Stimulated activated memory B cell treated with anti-CD40 and anti-IgM and Interleukin-4, amounts not matched to agents 10 μg/mL and 1 μg/mL and 100 μg/mL, for 72 hours (primary cell): Measurements from ENCODE around the gene DBN1.
A peak's percentile ranks its signal among the peaks of the same experiment; 100 is the strongest.

Experiments used
- ATAC-seq: fragments of 150-1000 bp; cut with Tn5 transposase; 2 replicates; pipeline ENCODE4 v1.10.0; 2021
- H3K27ac Mint-ChIP-seq: one replicate; pipeline ENCODE4 v1.8.0; 2022; ENCODE audit warnings: mild to moderate bottlenecking, mixed read lengths
- H3K27me3 Mint-ChIP-seq: one replicate; pipeline ENCODE4 v1.8.0; 2022; ENCODE audit warnings: mixed read lengths
- H3K36me3 Mint-ChIP-seq: one replicate; pipeline ENCODE4 v1.8.0; 2022; ENCODE audit warnings: mixed read lengths
- H3K4me1 Mint-ChIP-seq: one replicate; pipeline ENCODE4 v1.8.0; 2022; ENCODE audit warnings: mixed read lengths
- H3K4me3 Mint-ChIP-seq: one replicate; pipeline ENCODE4 v1.8.0; 2022; ENCODE audit warnings: mild to moderate bottlenecking, moderate library complexity, mixed read lengths
- H3K9me3 Mint-ChIP-seq: one replicate; pipeline ENCODE4 v1.8.0; 2022; ENCODE audit warnings: mixed read lengths

The DBN1 gene

DNA sequence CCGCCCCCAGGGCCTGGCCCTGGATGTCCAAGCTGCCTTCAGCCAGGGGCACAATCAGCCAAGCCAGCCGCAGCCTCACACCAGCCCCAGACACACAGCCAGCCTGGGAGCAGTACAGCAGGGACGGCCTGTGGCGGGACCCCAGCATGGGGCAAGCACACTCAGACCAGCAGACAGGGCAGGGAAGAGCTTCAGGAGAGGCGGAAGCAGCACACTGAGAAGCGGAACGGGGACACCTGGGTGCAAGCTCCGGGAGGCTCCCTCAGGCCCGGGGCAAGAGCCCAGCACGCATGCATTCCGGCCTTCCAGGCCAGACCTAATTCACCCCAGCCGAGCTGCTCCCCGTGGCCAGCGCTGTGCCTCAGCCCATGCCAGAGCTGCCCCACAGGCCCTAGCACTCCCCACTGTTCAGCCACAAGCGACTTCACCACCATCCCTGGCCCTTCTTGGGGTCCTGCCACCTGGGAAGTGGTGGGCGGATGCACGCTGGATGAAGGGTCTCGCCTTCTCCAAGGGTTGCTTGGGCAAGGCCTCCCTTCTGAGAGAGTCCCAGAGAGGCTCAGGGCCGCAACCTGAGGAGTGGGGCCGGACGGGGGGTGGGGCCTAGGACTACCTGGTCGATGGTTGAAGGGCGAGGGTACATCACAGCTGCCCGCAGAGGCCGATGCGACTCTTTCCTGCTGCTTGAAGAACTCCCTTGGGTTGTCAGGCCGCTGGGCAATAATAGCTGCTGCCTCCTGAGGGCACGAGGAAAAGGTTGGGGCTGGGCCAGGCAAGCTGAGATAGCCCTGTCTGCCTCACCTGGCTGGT, 13.4 kb downstream of the DBN1 start:
- H3K27me3 Mint-ChIP-seq, result peaks cover 9% of the 10 kb centered on the region
- H3K9me3 Mint-ChIP-seq, result no peaks in the 10 kb centered on the region
- H3K36me3 Mint-ChIP-seq, result no peaks in the 10 kb centered on the region
- H3K27ac Mint-ChIP-seq, result no peak overlapping the region
- ATAC-seq, result no peak
- no peak overlapping the region for H3K4me3 Mint-ChIP-seq
- peaks cover 24% of the 10 kb centered on the region for H3K4me1 Mint-ChIP-seq

- H3K36me3 Mint-ChIP-seq, result no peaks in the 10 kb centered on the region
- no peaks in the 10 kb centered on the region for H3K9me3 Mint-ChIP-seq
- no peak overlapping the region for H3K4me3 Mint-ChIP-seq
- no peak overlapping the region for H3K27ac Mint-ChIP-seq
- H3K4me1 Mint-ChIP-seq, result peaks cover 24% of the 10 kb centered on the region
- ATAC-seq, result no peak
- peaks cover 9% of the 10 kb centered on the region for H3K27me3 Mint-ChIP-seq
Observed at GRCh38 chr5:177459357-177459756, 14.1 kb downstream of the DBN1 start.

DNA sequence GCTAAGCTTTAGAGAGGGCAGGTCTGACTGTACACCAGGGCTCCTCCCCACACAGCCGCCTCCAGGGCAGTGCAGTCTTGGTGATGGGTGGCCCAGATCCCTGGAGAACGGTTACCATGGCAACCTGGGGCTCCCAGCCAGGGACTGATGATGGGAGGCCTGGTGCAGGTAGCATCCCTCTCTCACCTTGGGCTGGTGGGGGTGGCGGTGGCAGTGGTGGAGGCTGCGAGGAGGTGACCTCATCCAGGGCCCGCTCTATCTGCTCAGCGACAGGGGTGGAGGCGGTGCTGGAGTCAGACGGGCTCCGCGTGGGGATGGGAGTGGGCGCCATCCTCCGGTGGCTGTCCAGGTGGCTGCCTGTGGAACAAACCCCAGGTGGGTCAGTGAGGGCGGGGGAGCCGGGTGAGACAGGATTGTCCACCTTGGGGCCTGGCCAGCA, 14.5 kb downstream of the DBN1 start:
- Mint-ChIP-seq H3K4me1 (peaks cover 27% of the 10 kb centered on the region), H3K27me3 (peaks cover 9% of the 10 kb centered on the region), H3K4me3 (no peak overlapping the region), H3K9me3 (no peaks in the 10 kb centered on the region), H3K27ac (no peak overlapping the region), H3K36me3 (no peaks in the 10 kb centered on the region)
- no peak for ATAC-seq

- peaks cover 9% of the 10 kb centered on the region for H3K27me3 Mint-ChIP-seq
- H3K9me3 Mint-ChIP-seq, result no peaks in the 10 kb centered on the region
- ATAC-seq, result no peak
- H3K4me1 Mint-ChIP-seq, result peaks cover 36% of the 10 kb centered on the region
- no peaks in the 10 kb centered on the region for H3K36me3 Mint-ChIP-seq
- no peak overlapping the region for H3K27ac Mint-ChIP-seq
- H3K4me3 Mint-ChIP-seq, result no peak overlapping the region
Observed at GRCh38 chr5:177457852-177458681, 15.4 kb downstream of the DBN1 start.

DNA sequence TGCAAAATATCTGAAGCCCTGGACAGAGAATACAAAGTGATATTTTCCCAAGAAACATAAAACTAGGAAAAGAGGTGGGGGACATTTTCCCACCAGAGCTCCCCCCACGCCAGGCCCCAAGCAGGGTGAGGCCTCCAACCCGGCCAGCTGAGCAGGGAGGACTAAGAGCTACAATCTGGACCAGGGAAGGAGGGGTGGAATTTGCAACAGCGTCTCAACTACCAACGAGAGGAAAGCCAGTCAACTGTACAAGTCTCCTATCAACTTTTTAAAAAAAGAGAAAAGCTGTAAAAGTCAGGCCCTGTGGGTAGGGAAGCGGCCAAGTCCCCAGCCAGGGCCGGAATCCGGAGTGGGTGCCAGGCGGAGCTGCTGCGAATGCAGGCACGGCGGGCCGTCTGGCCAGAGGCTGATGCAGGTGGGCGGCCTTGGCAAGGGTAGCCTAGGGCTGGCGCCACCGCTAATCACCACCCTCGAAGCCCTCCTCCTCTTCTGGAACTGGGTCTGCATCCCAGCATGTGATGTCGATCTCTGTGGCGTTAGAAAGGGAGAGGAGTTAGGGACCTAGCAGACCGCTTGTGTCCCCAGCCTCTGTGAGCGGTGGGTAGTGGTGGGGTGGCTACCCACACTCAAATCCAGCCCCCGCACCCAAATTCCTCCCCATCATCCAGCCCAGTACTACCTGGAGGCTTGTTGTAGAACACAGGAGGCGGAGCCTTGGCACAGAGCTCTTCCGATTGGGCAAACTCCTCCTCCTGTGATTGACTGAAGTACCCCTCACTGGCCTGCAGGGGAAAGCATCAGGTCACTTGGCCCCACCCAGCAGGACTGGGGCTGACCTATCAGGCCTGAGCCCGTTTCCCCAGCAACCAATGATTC, 16.2 kb downstream of the DBN1 start:
- peaks cover 9% of the 10 kb centered on the region for H3K27me3 Mint-ChIP-seq
- peak; percentile 15 for ATAC-seq
- no peaks in the 10 kb centered on the region for H3K36me3 Mint-ChIP-seq
- peak overlapping the region; percentile 73 for H3K27ac Mint-ChIP-seq
- peaks cover 37% of the 10 kb centered on the region for H3K4me1 Mint-ChIP-seq
- no peaks in the 10 kb centered on the region for H3K9me3 Mint-ChIP-seq
- H3K4me3 Mint-ChIP-seq, result no peak overlapping the region

DNA sequence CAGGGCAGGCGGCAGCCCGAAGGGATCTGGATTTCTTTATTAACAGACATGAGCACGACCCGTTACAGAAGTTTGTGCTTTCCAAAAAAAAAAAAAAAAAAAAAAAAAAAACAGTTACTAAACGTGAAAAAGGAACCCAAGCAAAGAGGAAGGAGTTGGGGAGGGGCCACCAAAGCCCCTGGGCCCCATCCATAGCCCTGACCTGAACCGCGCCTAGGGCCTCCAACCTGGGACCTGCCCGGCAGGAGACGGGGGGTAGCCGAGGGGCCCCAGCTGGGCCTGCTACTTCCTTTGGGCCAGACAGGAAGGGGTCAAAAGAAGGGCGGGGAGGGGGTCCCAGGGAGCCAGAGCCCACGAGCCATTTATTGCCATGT, 16.9 kb downstream of the DBN1 start:
- H3K4me1 Mint-ChIP-seq, result peaks cover 39% of the 10 kb centered on the region
- no peaks in the 10 kb centered on the region for H3K9me3 Mint-ChIP-seq
- no peak for ATAC-seq
- H3K4me3 Mint-ChIP-seq, result no peak overlapping the region
- H3K27me3 Mint-ChIP-seq, result peaks cover 6% of the 10 kb centered on the region
- no peaks in the 10 kb centered on the region for H3K36me3 Mint-ChIP-seq
- H3K27ac Mint-ChIP-seq, result peak overlapping the region; percentile 73

GRCh38 chr5:177455661-177456590, 17.5 kb downstream of the DBN1 start:
- Mint-ChIP-seq H3K9me3 (no peaks in the 10 kb centered on the region), H3K36me3 (no peaks in the 10 kb centered on the region), H3K4me3 (peak overlapping the region; percentile 89), H3K27ac (peak overlapping the region; percentile 73), H3K27me3 (no peaks in the 10 kb centered on the region), H3K4me1 (peaks cover 39% of the 10 kb centered on the region)
- ATAC-seq, result peak; percentile 61

GRCh38 chr5:177455036-177455660, 18.3 kb downstream of the DBN1 start:
- H3K27me3 Mint-ChIP-seq, result no peaks in the 10 kb centered on the region
- H3K4me3 Mint-ChIP-seq, result peak overlapping the region; percentile 89
- peak overlapping the region; percentile 73 for H3K27ac Mint-ChIP-seq
- ATAC-seq, result peak; percentile 81
- H3K4me1 Mint-ChIP-seq, result peaks cover 39% of the 10 kb centered on the region
- H3K9me3 Mint-ChIP-seq, result no peaks in the 10 kb centered on the region
- H3K36me3 Mint-ChIP-seq, result no peaks in the 10 kb centered on the region

DNA sequence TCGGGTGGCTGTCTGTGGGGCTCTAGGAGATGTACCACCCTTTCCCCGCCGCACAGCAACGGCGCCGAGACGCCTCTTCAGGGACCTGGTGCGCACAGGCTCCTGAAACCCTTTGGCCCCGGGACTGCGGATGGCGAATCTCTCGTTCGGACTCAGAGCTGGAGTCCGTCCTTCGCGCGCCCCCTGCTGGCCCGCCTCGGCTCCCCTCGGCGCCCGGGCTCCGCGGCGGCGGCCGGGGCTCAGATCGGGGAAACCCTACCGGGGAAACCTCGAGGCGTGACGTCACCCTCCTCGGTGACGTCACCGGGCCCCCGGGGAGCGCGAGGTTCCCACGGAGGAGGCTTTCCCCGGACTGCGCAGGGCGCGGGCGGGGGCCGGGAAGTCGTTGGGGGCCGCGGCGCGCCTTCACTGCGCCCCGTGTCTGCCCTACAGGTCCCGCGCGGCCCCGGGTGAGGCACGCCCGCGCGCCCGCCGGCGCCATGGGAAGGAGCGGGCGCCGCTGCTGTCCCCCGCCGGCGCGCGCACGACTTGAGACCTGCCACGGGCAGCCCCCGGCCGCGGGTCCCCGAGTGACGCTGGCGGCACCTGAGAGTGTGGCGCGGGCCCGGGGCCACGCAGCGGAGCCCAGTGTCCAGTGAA, 18.9 kb downstream of the DBN1 start:
- Mint-ChIP-seq H3K36me3 (no peaks in the 10 kb centered on the region), H3K27me3 (no peaks in the 10 kb centered on the region), H3K27ac (peak overlapping the region; percentile 80), H3K4me3 (peak overlapping the region; percentile 89), H3K4me1 (peaks cover 40% of the 10 kb centered on the region), H3K9me3 (no peaks in the 10 kb centered on the region)
- peak; percentile 76 for ATAC-seq

GRCh38 chr5:177453852-177454396, 19.5 kb downstream of the DBN1 start:
- peak; percentile 21 for ATAC-seq
- H3K27me3 Mint-ChIP-seq, result no peaks in the 10 kb centered on the region
- peaks cover 46% of the 10 kb centered on the region for H3K4me1 Mint-ChIP-seq
- H3K4me3 Mint-ChIP-seq, result peak overlapping the region; percentile 89
- H3K27ac Mint-ChIP-seq, result peak overlapping the region; percentile 80
- no peaks in the 10 kb centered on the region for H3K9me3 Mint-ChIP-seq
- no peaks in the 10 kb centered on the region for H3K36me3 Mint-ChIP-seq

- Mint-ChIP-seq H3K4me3 (no peak overlapping the region), H3K27ac (peak overlapping the region; percentile 80), H3K36me3 (no peaks in the 10 kb centered on the region), H3K4me1 (peaks cover 55% of the 10 kb centered on the region), H3K9me3 (no peaks in the 10 kb centered on the region), H3K27me3 (no peaks in the 10 kb centered on the region)
- no peak for ATAC-seq
Observed at GRCh38 chr5:177452688-177453638, 20.5 kb downstream of the DBN1 start.

- Mint-ChIP-seq H3K27ac (no peak overlapping the region), H3K9me3 (no peaks in the 10 kb centered on the region), H3K36me3 (no peaks in the 10 kb centered on the region), H3K4me1 (peaks cover 46% of the 10 kb centered on the region), H3K4me3 (no peak overlapping the region), H3K27me3 (no peaks in the 10 kb centered on the region)
- no peak for ATAC-seq
Observed at GRCh38 chr5:177450667-177451424, 22.6 kb downstream of the DBN1 start.
